Right lobe of liver (tissue), 6 donors: ENCODE measurements around the gene ZNF761. TPM values are rescaled to one million over a fixed set of nuclear protein-coding genes. Genes with fewer than 3 reads are reported as not detected.

Experiments
- ATAC-seq, 4 donors: fragments of 200-7000 bp; cut with Tn5 transposase; one replicate each; pipeline ENCODE4 v1.9.1; 2020; ENCODE audit warnings: mild to moderate bottlenecking in 4 of 4, moderate library complexity in 4 of 4
- DNase-seq, 3 donors: peaks; one replicate each; pipeline ENCODE4 v3.0.0-alpha.2; 2020
- H3K27ac ChIP-seq, 3 donors: fragments of 200-600 bp; one replicate each; pipeline ENCODE4 v1.8.0; 2022
- H3K27me3 ChIP-seq, 2 donors: fragments of 200-600 bp; one replicate each; pipeline ENCODE4 v1.8.0; 2022
- H3K36me3 ChIP-seq, 4 donors: fragments of 200-600 bp; sonication (generic) in 1 of 4; one replicate each; pipeline versions ENCODE4 v1.5.1 to v1.8.0; 2017 to 2022; ENCODE audit warnings: control low read depth in 1 of 4
- H3K4me1 ChIP-seq, 4 donors: fragments of 200-600 bp; sonication (generic) in 1 of 4; one replicate each; pipeline versions ENCODE4 v1.5.1 to v1.8.0; 2017 to 2022; ENCODE audit warnings: control low read depth in 1 of 4
- H3K4me3 ChIP-seq, 3 donors: fragments of 200-600 bp; one replicate each; pipeline ENCODE4 v1.8.0; 2022
- H3K9me3 ChIP-seq, 4 donors: fragments of 200-600 bp; sonication (generic) in 1 of 4; one replicate each; pipeline versions ENCODE4 v1.5.1 to v1.8.0; 2017 to 2022; ENCODE audit warnings: control low read depth in 1 of 4
- POLR2A ChIP-seq: fragments of 450-650 bp; IDR thresholded peaks from one replicate; pipeline ENCODE4 v1.6.1; 2017; ENCODE audit warnings: antibody characterized with exemption, mild to moderate bottlenecking
- WGBS: methylation state at CpG from one replicate; pipeline ENCODE4 v1.1.6; 2018; ENCODE audit warnings: low coverage, low lambda C conversion rate; ENCODE audit not compliant: insufficient coverage; ENCODE audit errors: missing lambda C conversion rate; 5-methylcytosine and 5-hydroxymethylcytosine counted together
- intact Hi-C, 2 donors: fragments of 100-400 bp; cut with DNase I; formaldehyde crosslinking; loops; one replicate each; pipeline versions ENCODE4 v1.11.2 to v1.14.1; 2022
- long read RNA-seq: library from polyadenylated mRNA; unstranded; transcript quantifications from one replicate; pipeline ENCODE4 v2.0.0, GENCODE V29; 2019
- total RNA-seq, 6 experiments: library from RNA; depleted of rRNA in 2 of 6; stranded (reverse); fragments of >200 nt in 2 of 6; fragmentation: NEBNext Ultra II Directional in 3 of 6; extraction: Animal tissue kit (Norgen Biotek cat#: 25700) in 3 of 6; gene quantifications; one replicate each; pipeline versions ENCODE4 v1.1.0 to v1.2.4, GENCODE V29; 2016 to 2023
- TF ChIP-seq, protein P1 (sequence below), 4 donors: fragments of 200-600 bp in 3 of 4; fragments of 450-650 bp in 1 of 4; IDR thresholded peaks; one replicate each; pipeline versions ENCODE4 v1.5.1 to v1.8.0; 2016 to 2022; ENCODE audit warnings: antibody characterized with exemption in 4 of 4, mild to moderate bottlenecking in 2 of 4
- donor health status: DM: no; HTN: yes; CAD: no.
- donor health status: DM: no; HTN: no; CAD: no.
- donor health status: DM: no; HTN: no; CAD: no.
- donor health status: DM: no; HTN: yes; CAD: no.
- donor health status: DM: no; HTN: yes; CAD: no.

ZNF761 gene
- 1 to 10 TPM; 2.6 to 4.2 (median 3.4) TPM for total RNA-seq
- long read RNA-seq: 0 reads

DNA sequence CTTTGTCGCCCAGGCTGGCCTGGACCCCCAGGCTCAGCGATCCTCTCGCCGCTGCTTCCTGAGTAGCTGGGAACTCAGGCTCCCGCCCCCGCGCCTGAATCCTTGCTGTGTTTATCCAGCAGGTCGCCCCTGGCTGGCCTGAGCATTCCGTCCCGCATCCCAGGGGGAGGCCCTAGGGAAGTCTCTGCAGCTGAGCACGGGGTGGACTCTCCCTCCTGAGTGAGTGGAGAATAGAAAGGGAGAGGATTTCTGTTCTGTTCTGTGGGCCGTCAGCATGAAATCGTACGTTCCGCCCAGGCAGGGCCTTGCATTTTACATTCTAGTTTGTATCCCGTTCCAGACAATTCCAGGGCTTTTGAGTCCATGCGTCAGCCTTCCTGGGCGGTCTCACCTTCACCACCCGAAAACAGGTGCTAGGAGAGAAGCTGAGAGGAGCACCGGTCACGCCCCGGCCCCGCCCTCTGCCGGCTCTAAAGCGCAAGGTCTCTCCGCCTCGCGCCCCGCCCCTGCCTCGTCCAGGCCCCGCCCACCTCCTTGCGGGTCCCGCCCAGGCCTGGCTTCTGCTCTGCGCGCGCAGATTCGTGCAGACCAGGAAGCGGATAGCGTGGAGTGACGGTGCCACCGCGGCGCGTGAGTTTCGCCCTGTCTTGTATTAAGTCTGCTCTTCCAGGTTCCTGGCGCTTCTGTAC lies at the start of gene ZNF761:
Gene ZNF761, plus strand, starts transcription at position 586 of the 689 bp plus-strand sequence. CDS start 15,285 bp downstream, outside the sequence.
- WGBS: 2% methylated on average over 34 of the region's 46 CpGs
- ATAC-seq (peak; percentile 100), DNase-seq (peak; percentile 97 to 98 (median 98))
- Histone ChIP-seq H3K27ac (peak within 1 kb of the TSS; percentile 56 to 89 (median 88)), H3K4me1 (no peaks in the 10 kb centered on the region), H3K4me3 (peak within 1 kb of the TSS; percentile 57 to 63 (median 62)), H3K36me3 (no peaks in the 10 kb centered on the region), H3K27me3 (no peaks in the 10 kb centered on the region), H3K9me3 (no peaks in the 10 kb centered on the region)
- TF ChIP-seq, protein P1, sequence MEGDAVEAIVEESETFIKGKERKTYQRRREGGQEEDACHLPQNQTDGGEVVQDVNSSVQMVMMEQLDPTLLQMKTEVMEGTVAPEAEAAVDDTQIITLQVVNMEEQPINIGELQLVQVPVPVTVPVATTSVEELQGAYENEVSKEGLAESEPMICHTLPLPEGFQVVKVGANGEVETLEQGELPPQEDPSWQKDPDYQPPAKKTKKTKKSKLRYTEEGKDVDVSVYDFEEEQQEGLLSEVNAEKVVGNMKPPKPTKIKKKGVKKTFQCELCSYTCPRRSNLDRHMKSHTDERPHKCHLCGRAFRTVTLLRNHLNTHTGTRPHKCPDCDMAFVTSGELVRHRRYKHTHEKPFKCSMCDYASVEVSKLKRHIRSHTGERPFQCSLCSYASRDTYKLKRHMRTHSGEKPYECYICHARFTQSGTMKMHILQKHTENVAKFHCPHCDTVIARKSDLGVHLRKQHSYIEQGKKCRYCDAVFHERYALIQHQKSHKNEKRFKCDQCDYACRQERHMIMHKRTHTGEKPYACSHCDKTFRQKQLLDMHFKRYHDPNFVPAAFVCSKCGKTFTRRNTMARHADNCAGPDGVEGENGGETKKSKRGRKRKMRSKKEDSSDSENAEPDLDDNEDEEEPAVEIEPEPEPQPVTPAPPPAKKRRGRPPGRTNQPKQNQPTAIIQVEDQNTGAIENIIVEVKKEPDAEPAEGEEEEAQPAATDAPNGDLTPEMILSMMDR (IDR thresholded peaks at IDR 0.05): peak; percentile 16 to 40 (median 34)
- peak; percentile 73 for TF ChIP-seq POLR2A
- intact Hi-C loops: no loop called here

- no peak overlapping the region for H3K27ac ChIP-seq
- ATAC-seq (no peak), DNase-seq (no peak)
- no peaks in the 10 kb centered on the region for H3K4me1 ChIP-seq
- H3K36me3 ChIP-seq: no peaks in the 10 kb centered on the region
- TF ChIP-seq, protein P1 (IDR thresholded peaks at IDR 0.05): no peak
- TF ChIP-seq POLR2A: no peak
- 76% methylated on average over 3 of the region's 3 CpGs for WGBS
- no peaks in the 10 kb centered on the region for H3K27me3 ChIP-seq
- H3K9me3 ChIP-seq: peaks cover 0 to 11% (median 5%) of the 10 kb centered on the region in 4 donors
- H3K4me3 ChIP-seq: no peak overlapping the region
- intact Hi-C loops: no loop called here
Observed at GRCh38 chr19:53388168-53388567, 43.6 kb upstream of the ZNF761 start.

DNA sequence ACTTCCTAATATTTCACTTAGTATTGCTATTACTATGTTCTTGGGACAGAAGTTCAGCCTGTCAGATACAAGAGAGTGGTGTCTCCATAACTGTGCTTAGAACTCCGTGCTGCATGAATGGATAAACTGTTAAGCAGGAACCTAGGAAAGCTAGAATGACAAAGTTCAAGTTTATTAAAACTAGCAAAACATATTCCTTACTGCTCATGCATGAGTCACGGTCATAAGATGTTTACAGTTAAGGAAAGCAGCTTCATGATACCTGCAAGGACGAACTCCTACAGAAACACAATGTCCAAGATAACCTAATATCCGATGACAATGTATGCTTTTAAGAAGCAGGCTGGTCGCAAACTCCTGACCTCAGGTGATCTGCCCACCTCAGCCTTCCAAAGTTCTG lies 42.9 kb upstream of the ZNF761 start:
- WGBS: 79% methylated on average over 5 of the region's 5 CpGs
- ATAC-seq: no peak
- no peaks in the 10 kb centered on the region for H3K4me1 ChIP-seq
- intact Hi-C loops: no loop called here
- no peaks in the 10 kb centered on the region for H3K27me3 ChIP-seq
- H3K4me3 ChIP-seq: no peak overlapping the region
- no peaks in the 10 kb centered on the region for H3K36me3 ChIP-seq
- no peak for TF ChIP-seq POLR2A
- TF ChIP-seq, protein P1 (IDR thresholded peaks at IDR 0.05): no peak
- DNase-seq: no peak
- H3K9me3 ChIP-seq: peaks cover 0 to 11% (median 4%) of the 10 kb centered on the region in 4 donors
- H3K27ac ChIP-seq: no peak overlapping the region

GRCh38 chr19:53389571-53389970 lies 42.2 kb upstream of the ZNF761 start:
- H3K27ac ChIP-seq: no peak overlapping the region
- TF ChIP-seq, protein P1 (IDR thresholded peaks at IDR 0.05): no peak
- TF ChIP-seq POLR2A: no peak
- WGBS: 84% methylated on average over 6 of the region's 8 CpGs
- H3K9me3 ChIP-seq: peaks cover 0 to 11% (median under 1%) of the 10 kb centered on the region in 4 donors
- H3K27me3 ChIP-seq: no peaks in the 10 kb centered on the region
- intact Hi-C loops: no loop called here
- H3K36me3 ChIP-seq: no peaks in the 10 kb centered on the region
- DNase-seq (no peak), ATAC-seq (no peak)
- H3K4me1 ChIP-seq: peaks cover 0 to 3% (median 1%) of the 10 kb centered on the region in 4 donors
- no peak overlapping the region for H3K4me3 ChIP-seq
